H1 (cell line): ENCODE data around the gene RFXANK. TPM values are rescaled to one million over a fixed set of nuclear protein-coding genes. Genes with fewer than 3 reads are reported as not detected.

Experiments
- CTCF ChIA-PET: fragments of 300-600 bp; sonication (Branson Sonifier 250); formaldehyde crosslinking; loops from one replicate; lab custom pipeline; 2021; ENCODE audit not compliant: partially characterized antibody; lab: Charles Lee
- POLR2A ChIA-PET: fragments of 300-600 bp; sonication (Branson Sonifier 250); formaldehyde crosslinking; loops from one replicate; lab custom pipeline; 2021; ENCODE audit warnings: inconsistent platforms; ENCODE audit not compliant: partially characterized antibody; lab: Charles Lee
- DNase-seq, 2 experiments: peaks; one replicate each; pipeline versions ENCODE4 v3.0.0 to v3.0.0-alpha.2; 2010 to 2022; ENCODE audit warnings: low spot score in 2 of 2, low read depth in 1 of 2, mixed read lengths in 1 of 2
- FAIRE-seq: peaks from 2 replicates; lab custom pipeline; 2011; peaks lifted over from hg19 to GRCh38; lab: Jason Lieb, UNC
- H2AFZ ChIP-seq: 2 replicates; pipeline ENCODE4 v1.8.1; 2012; ENCODE audit warnings: low read length, inconsistent platforms
- H2AK5ac ChIP-seq: 2 replicates; pipeline ENCODE4 v1.6.1; 2013; ENCODE audit warnings: low read depth, low read length
- H2BK120ac ChIP-seq: replicated peaks from 2 replicates; pipeline ENCODE3; 2013; ENCODE audit warnings: low read depth, low read length, inconsistent platforms
- H2BK12ac ChIP-seq: 2 replicates; pipeline ENCODE4 v1.6.1; 2013; ENCODE audit warnings: low read depth, low read length
- H2BK15ac ChIP-seq: 2 replicates; pipeline ENCODE4 v1.6.1; 2013; ENCODE audit warnings: low read length
- H2BK20ac ChIP-seq: 2 replicates; pipeline ENCODE4 v1.6.1; 2013; ENCODE audit warnings: low read length
- H2BK5ac ChIP-seq: 2 replicates; pipeline ENCODE4 v1.6.1; 2013; ENCODE audit warnings: low read depth, low read length
- H3K14ac ChIP-seq: 2 replicates; pipeline ENCODE4 v1.6.1; 2013; ENCODE audit warnings: inconsistent platforms; ENCODE audit not compliant: insufficient read length
- H3K18ac ChIP-seq: 2 replicates; pipeline ENCODE4 v1.6.1; 2013; ENCODE audit warnings: low read length; ENCODE audit errors: extremely low read depth
- H3K23ac ChIP-seq: 2 replicates; pipeline ENCODE4 v1.6.1; 2013; ENCODE audit warnings: inconsistent platforms; ENCODE audit not compliant: insufficient read length
- H3K23me2 ChIP-seq: 2 replicates; pipeline ENCODE4 v1.6.1; 2013; ENCODE audit warnings: low read depth, low read length
- H3K27ac ChIP-seq: 2 replicates; pipeline ENCODE4 v1.6.1; 2011; ENCODE audit warnings: low read depth, low read length, inconsistent platforms
- H3K27me3 ChIP-seq, 4 experiments: replicated peaks in 1 of 4; 1 replicate in 1 of 4; 2 replicates in 3 of 4; pipeline versions ENCODE4 v1.6.1 to v1.8.1; 2011 to 2013; ENCODE audit warnings: low read length in 3 of 4, mild to moderate bottlenecking in 3 of 4, inconsistent platforms in 2 of 4, mixed read lengths in 2 of 4, moderate library complexity in 1 of 4; ENCODE audit not compliant: control insufficient read depth in 3 of 4, insufficient read depth in 3 of 4; ENCODE audit errors: extremely low read depth in 1 of 4
- H3K36me3 ChIP-seq, 4 experiments: 2 replicates each; pipeline versions ENCODE4 v1.6.1 to v1.8.1; 2011 to 2013; ENCODE audit warnings: mild to moderate bottlenecking in 4 of 4, low read length in 3 of 4, moderate library complexity in 2 of 4, control low read depth in 1 of 4, inconsistent platforms in 1 of 4; ENCODE audit not compliant: insufficient read depth in 4 of 4, control insufficient read depth in 2 of 4
- H3K4ac ChIP-seq: replicated peaks from 2 replicates; pipeline ENCODE3; 2013; ENCODE audit warnings: low read length, low read depth, mixed read lengths, inconsistent platforms; ENCODE audit not compliant: insufficient read length
- H3K4me1 ChIP-seq, 4 experiments: replicated peaks in 1 of 4; 1 replicate in 1 of 4; 2 replicates in 3 of 4; pipeline versions ENCODE4 v1.6.1 to v1.8.1; 2011 to 2013; ENCODE audit warnings: low read length in 3 of 4, inconsistent platforms in 2 of 4, mixed read lengths in 1 of 4; ENCODE audit not compliant: insufficient read depth in 4 of 4, control insufficient read depth in 3 of 4
- H3K4me2 ChIP-seq, 2 experiments: 2 replicates each; pipeline versions ENCODE4 v1.6.1 to v1.8.1; 2011 to 2013; ENCODE audit warnings: low read depth in 2 of 2, low read length in 2 of 2, control low read depth in 1 of 2, inconsistent platforms in 1 of 2, mild to moderate bottlenecking in 1 of 2; ENCODE audit not compliant: insufficient read depth in 1 of 2
- H3K4me3 ChIP-seq, 4 experiments: fragments of 200-600, 300-600 bp in 1 of 4; sonication (generic), shearing (Covaris generic), sonication (Bioruptor Twin) in 1 of 4; 2 replicates each; pipeline versions ENCODE4 v1.5.1 to v1.8.1; 2011 to 2016; ENCODE audit warnings: low read length in 4 of 4, low read depth in 3 of 4, control low read depth in 2 of 4, inconsistent platforms in 2 of 4, mild to moderate bottlenecking in 2 of 4, mixed read lengths in 1 of 4, moderate library complexity in 1 of 4; ENCODE audit not compliant: insufficient read depth in 2 of 4; ENCODE audit errors: extremely low read depth in 1 of 4
- H3K56ac ChIP-seq: replicated peaks from 2 replicates; pipeline ENCODE3; 2013; ENCODE audit warnings: low read depth, mild to moderate bottlenecking, mixed read lengths, low read length, inconsistent platforms; ENCODE audit not compliant: insufficient read length
- H3K79me1 ChIP-seq: 2 replicates; pipeline ENCODE4 v1.6.1; 2013; ENCODE audit warnings: low read depth, low read length, control low read depth
- H3K79me2 ChIP-seq, 2 experiments: 2 replicates each; pipeline versions ENCODE4 v1.6.1 to v1.8.1; 2012 to 2013; ENCODE audit warnings: low read length in 2 of 2, mild to moderate bottlenecking in 2 of 2, inconsistent platforms in 1 of 2; ENCODE audit not compliant: insufficient read depth in 2 of 2, control insufficient read depth in 1 of 2
- H3K9ac ChIP-seq, 4 experiments: replicated peaks in 1 of 4; 1 replicate in 1 of 4; 2 replicates in 3 of 4; pipeline versions ENCODE4 v1.6.1 to v1.8.1; 2011 to 2013; ENCODE audit warnings: low read depth in 3 of 4, low read length in 3 of 4, control low read depth in 2 of 4, mild to moderate bottlenecking in 2 of 4, moderate library complexity in 2 of 4, inconsistent platforms in 1 of 4; ENCODE audit errors: extremely low read depth in 1 of 4
- H3K9me3 ChIP-seq, 2 experiments: 2 replicates each; pipeline versions ENCODE4 v1.6.1 to v1.8.1; 2012 to 2013; ENCODE audit warnings: mild to moderate bottlenecking in 2 of 2, moderate library complexity in 2 of 2, control low read depth in 1 of 2, inconsistent platforms in 1 of 2, low read depth in 1 of 2, low read length in 1 of 2, mixed read lengths in 1 of 2; ENCODE audit not compliant: insufficient read depth in 2 of 2
- H4K20me1 ChIP-seq, 2 experiments: replicated peaks in 1 of 2; 2 replicates each; pipeline versions ENCODE3 to v1.8.1; 2011 to 2013; ENCODE audit warnings: inconsistent platforms in 2 of 2, low read length in 2 of 2, mild to moderate bottlenecking in 1 of 2; ENCODE audit not compliant: insufficient read depth in 2 of 2, control insufficient read depth in 1 of 2
- H4K5ac ChIP-seq: 2 replicates; pipeline ENCODE4 v1.6.1; 2013; ENCODE audit warnings: low read length, low read depth, mixed read lengths, inconsistent platforms; ENCODE audit not compliant: insufficient read length
- H4K8ac ChIP-seq: 2 replicates; pipeline ENCODE4 v1.8.0; 2013; ENCODE audit warnings: mild to moderate bottlenecking, moderate library complexity, low read length, inconsistent platforms; ENCODE audit not compliant: insufficient read depth; ENCODE audit errors: extremely low read depth
- H4K91ac ChIP-seq: replicated peaks from 2 replicates; pipeline ENCODE3; 2013; ENCODE audit warnings: low read length, mixed read lengths, inconsistent platforms; ENCODE audit not compliant: insufficient read length
- CBX8 ChIP-seq: fragments of 300-800, 300-1000 bp; sonication (generic); IDR thresholded peaks from 2 replicates; pipeline ENCODE4 v1.7.1; 2016; ENCODE audit warnings: low read depth, low read length, borderline replicate concordance
- CHD2 ChIP-seq: IDR thresholded peaks from 2 replicates; pipeline ENCODE4 v1.6.1; 2012; ENCODE audit warnings: low read length, improper control_type of control experiment
- CREB1 ChIP-seq: IDR thresholded peaks from 2 replicates; pipeline ENCODE4 v1.6.1; 2012; ENCODE audit warnings: inconsistent platforms
- CTBP2 ChIP-seq: IDR thresholded peaks from 2 replicates; pipeline ENCODE4 v1.7.0; 2011; ENCODE audit warnings: borderline replicate concordance, mild to moderate bottlenecking, moderate library complexity, mixed read lengths, low read length; ENCODE audit not compliant: insufficient read depth, insufficient read length
- HDAC2 ChIP-seq, 2 experiments: fragments of 300-600 bp in 1 of 2; sonication (generic) in 1 of 2; IDR thresholded peaks; 2 replicates each; pipeline ENCODE4 v1.6.1; 2011 to 2012; ENCODE audit warnings: low read depth in 2 of 2, low read length in 2 of 2, mild to moderate bottlenecking in 2 of 2, moderate library complexity in 2 of 2, borderline replicate concordance in 1 of 2, inconsistent platforms in 1 of 2
- KDM4A ChIP-seq: IDR thresholded peaks from one replicate; pipeline ENCODE4 v1.7.1; 2012; ENCODE audit warnings: low read depth, mild to moderate bottlenecking, moderate library complexity, low read length, inconsistent platforms; ENCODE audit not compliant: severe bottlenecking
- MAFK ChIP-seq: IDR thresholded peaks from 2 replicates; pipeline ENCODE4 v1.6.1; 2012; ENCODE audit warnings: low read depth, mild to moderate bottlenecking, improper control_type of control experiment, low read length
- PHF8 ChIP-seq: fragments of 200-600 bp; sonication (generic); conservative IDR thresholded peaks from 2 replicates; pipeline ENCODE4 v1.7.1; 2012; ENCODE audit warnings: low read depth, mild to moderate bottlenecking, inconsistent platforms, low read length, moderate library complexity
- TAF1 ChIP-seq: IDR thresholded peaks from 2 replicates; pipeline ENCODE4 v1.6.1; 2011; ENCODE audit warnings: mild to moderate bottlenecking, low read depth, low read length
- TEAD4 ChIP-seq: IDR thresholded peaks from 2 replicates; pipeline ENCODE4 v1.6.1; 2012; ENCODE audit warnings: low read depth, low read length, inconsistent platforms, mixed read lengths
- WGBS, 2 experiments: shearing (Covaris generic) in 1 of 2; methylation state at CpG; one replicate each; pipeline versions ENCODE4 v1.1.6 to v1.1.7; 2013 to 2015; ENCODE audit warnings: low lambda C conversion rate in 2 of 2, mixed read lengths in 2 of 2, inconsistent platforms in 1 of 2, low coverage in 1 of 2, missing lambda C conversion rate in 1 of 2; ENCODE audit not compliant: insufficient replicate concordance in 2 of 2, insufficient coverage in 1 of 2, insufficient read length in 1 of 2; ENCODE audit errors: extremely low coverage in 1 of 2, missing lambda C conversion rate in 1 of 2; 5-methylcytosine and 5-hydroxymethylcytosine counted together
- polyA plus RNA-seq, 7 experiments: library from polyadenylated mRNA; depleted of rRNA in 3 of 7; stranded (reverse) in 5 of 7; unstranded in 2 of 7; fragments of >200 nt in 5 of 7; fragments of 200-250 nt in 2 of 7; gene quantifications; 1 replicate in 5 of 7; 2 replicates in 1 of 7; 4 replicates in 1 of 7; pipeline versions ENCODE4 v1.2.1 to v1.2.3, GENCODE V29; 2011 to 2013; ENCODE audit warnings: missing spikeins in 2 of 7, mixed read lengths in 2 of 7
- total RNA-seq: library from RNA; stranded (reverse); fragmentation: NEBNext Ultra II Directional; extraction: Animal tissue kit (Norgen Biotek cat#: 25700); gene quantifications from 2 replicates; pipeline ENCODE4 v1.2.1, GENCODE V29; 2021

RFXANK gene
- total and polyA plus RNA-seq, 2 of the 8 experiments (the other 6 are each of a cell fraction or from before 2014, with no cell fraction given) = 72.9 to 87.5 TPM

GRCh38 chr19:19155495-19156219 lies 36.4 kb upstream of the RFXANK start:
- TF ChIP-seq CBX8 (no peak), CREB1 (no peak), PHF8 (no peak), TEAD4 (no peak), CHD2 (no peak), CTBP2 (no peak), MAFK (no peak), HDAC2 (IDR thresholded peaks at IDR 0.05; ENCODE audit: borderline replicate concordance in 1 of 2, low read depth in 2 of 2, low read length in 2 of 2) (no peak), KDM4A (no peak), TAF1 (no peak)
- TF ChIP-seq, all 59 proteins: peak for 0
- no peak overlapping the region for H2BK120ac ChIP-seq
- H3K79me1 ChIP-seq = no peaks in the 10 kb centered on the region
- POLR2A ChIA-PET = interaction anchor here (1.0 to 9.4 kb wide), 6 partner anchors 8 to 94 kb away, joined by 3 to 133 read pairs (median 4); partner anchors contain the start of gene MEF2B
- H2BK12ac ChIP-seq = 0 out of 2 replicates have a peak overlapping the region, but pooled peaks have one; percentile 42
- H4K20me1 ChIP-seq = no peaks in the 10 kb centered on the region
- H3K4me2 ChIP-seq = no peak overlapping the region
- H2BK20ac ChIP-seq = no peak overlapping the region
- H4K8ac ChIP-seq = no peak overlapping the region
- no peak overlapping the region for H3K56ac ChIP-seq
- H3K4me1 ChIP-seq = peaks cover 0 to 4% (median 1%) of the 10 kb centered on the region in 4 experiments; a peak in 4 of 7 replicates
- no peaks in the 10 kb centered on the region for H3K23me2 ChIP-seq
- H2BK15ac ChIP-seq = no peak overlapping the region
- H3K18ac ChIP-seq = no peak overlapping the region
- H3K36me3 ChIP-seq = peaks cover 0 to 8% (median 0%) of the 10 kb centered on the region in 4 experiments; a peak in 1 of 8 replicates
- no peak for FAIRE-seq
- H2AFZ ChIP-seq = no peak overlapping the region
- no peak overlapping the region for H3K23ac ChIP-seq
- H3K27ac ChIP-seq = no peak overlapping the region
- no peaks in the 10 kb centered on the region for H3K9me3 ChIP-seq
- H3K27me3 ChIP-seq = no peaks in the 10 kb centered on the region; a peak in 1 of 7 replicates
- no peak overlapping the region for H4K5ac ChIP-seq
- H3K14ac ChIP-seq = no peak overlapping the region
- no peak for DNase-seq
- H3K79me2 ChIP-seq = no peaks in the 10 kb centered on the region
- H2BK5ac ChIP-seq = no peak overlapping the region
- no peak overlapping the region for H3K4ac ChIP-seq
- CTCF ChIA-PET = interaction anchor here (0.6 to 11.9 kb wide), 11 partner anchors 8 to 160 kb away, joined by 3 to 109 read pairs (median 4); partner anchors contain the start of genes MEF2B and NR2C2AP
- no peak overlapping the region for H3K4me3 ChIP-seq
- no peak overlapping the region for H4K91ac ChIP-seq
- H2AK5ac ChIP-seq = no peak overlapping the region
- 89% methylated on average over 10 of the region's 10 CpGs; no CpG with 5 or more reads in 1 of the 2 experiments for WGBS, 2 experiments
- no peak overlapping the region for H3K9ac ChIP-seq
